Renal pelvis (tissue), 4 donors: ENCODE data around the gene GPBAR1. TPM values are rescaled to one million over a fixed set of nuclear protein-coding genes. Genes with fewer than 3 reads are reported as not detected.
"Not testable (repeated sequence)": the region's sequence is repeated elsewhere in the genome, so short reads cannot be mapped to it uniquely, and the experiment has no call there.

Source experiments
- DNase-seq: peaks from one replicate; pipeline ENCODE4 v3.0.0-alpha.2; 2013
- polyA plus RNA-seq, 3 donors: library from polyadenylated mRNA; unstranded; fragments of 120-200 nt; gene quantifications; one replicate each; pipeline ENCODE4 v1.2.1, GENCODE V29; 2013; ENCODE audit not compliant: insufficient read length in 3 of 3

Gene GPBAR1
- polyA plus RNA-seq, 3 donors: 1.8 to 2.7 (median 2.2) TPM

GRCh38 chr2:218264773-218265561 is 4.2 kb downstream of the GPBAR1 start:
- no peak for DNase-seq

- no peak for DNase-seq
Measured at GRCh38 chr2:218265626-218266025, 4.8 kb downstream of the GPBAR1 start.

- no peak for DNase-seq
Measured at GRCh38 chr2:218266316-218266979, 5.6 kb downstream of the GPBAR1 start.

GRCh38 chr2:218267259-218267658 is 6.4 kb downstream of the GPBAR1 start:
- no peak for DNase-seq

- DNase-seq: peak; percentile 100
Measured at GRCh38 chr2:218269900-218270720, 9.3 kb downstream of the GPBAR1 start, which contains the start of the genes AAMP and PNKD. AAMP (minus strand) TSS chr2:218270137; CDS start chr2:218270086, 51 bp downstream. PNKD (plus strand) TSS chr2:218270519; CDS start chr2:218270536, 17 bp downstream.

- DNase-seq: no peak
Measured at GRCh38 chr2:218270721-218271486, 10.1 kb downstream of the GPBAR1 start.

- no peak for DNase-seq
Measured at GRCh38 chr2:218271487-218271797, 10.6 kb downstream of the GPBAR1 start.

GRCh38 chr2:218271865-218272530 is 11.2 kb downstream of the GPBAR1 start:
- no peak for DNase-seq

GRCh38 chr2:218272531-218273212 is 11.9 kb downstream of the GPBAR1 start:
- peak; percentile 75 for DNase-seq

- DNase-seq: not testable (repeated sequence)
Measured at GRCh38 chr2:218273214-218273907, 12.5 kb downstream of the GPBAR1 start.

GRCh38 chr2:218273908-218274249 is 13.1 kb downstream of the GPBAR1 start:
- no peak for DNase-seq

GRCh38 chr2:218274586-218274985 is 13.8 kb downstream of the GPBAR1 start:
- no peak for DNase-seq

GRCh38 chr2:218275371-218276072 is 14.7 kb downstream of the GPBAR1 start:
- DNase-seq: no peak

GRCh38 chr2:218276986-218277755 is 16.4 kb downstream of the GPBAR1 start:
- no peak for DNase-seq

GRCh38 chr2:218277921-218278320 is 17.1 kb downstream of the GPBAR1 start:
- DNase-seq: no peak

GRCh38 chr2:218278531-218279360 is 17.9 kb downstream of the GPBAR1 start:
- no peak for DNase-seq

- DNase-seq: no peak
Measured at GRCh38 chr2:218280260-218280870, 19.6 kb downstream of the GPBAR1 start.
